Adrenal gland (tissue), 12 donors: ENCODE results near the gene OPRM1. TPM values are rescaled to one million over a fixed set of nuclear protein-coding genes. Genes with fewer than 3 reads are reported as not detected.

Experiments
- DNase-seq, 7 donors: peaks; one replicate each; pipeline ENCODE4 v3.0.0-alpha.2; 2019 to 2020
- H3K27ac ChIP-seq, 5 donors: fragments of 200-600 bp; sonication (generic) in 4 of 5; 1 replicate in 3 of 5; 2 replicates in 2 of 5; pipeline versions ENCODE4 v1.5.1 to v1.8.0; 2016 to 2020; ENCODE audit warnings: mild to moderate bottlenecking in 1 of 5
- H3K27me3 ChIP-seq: fragments of 200-600 bp; 2 replicates; pipeline ENCODE4 v1.8.0; 2021
- H3K36me3 ChIP-seq, 2 donors: fragments of 200-600 bp; replicated peaks in 1 of 2; 1 replicate in 1 of 2; 2 replicates in 1 of 2; pipeline versions ENCODE4 v1.5.1 to v1.8.0; 2018 to 2022
- H3K4me1 ChIP-seq, 2 donors: fragments of 200-600 bp; replicated peaks in 1 of 2; 1 replicate in 1 of 2; 2 replicates in 1 of 2; pipeline versions ENCODE4 v1.5.1 to v1.8.0; 2018 to 2021
- H3K4me3 ChIP-seq, 4 donors: fragments of 200-600 bp; sonication (generic) in 3 of 4; one replicate each; pipeline ENCODE4 v1.5.1; 2016 to 2018
- H3K9me3 ChIP-seq, 3 donors: fragments of 200-600 bp; sonication (generic) in 1 of 3; replicated peaks in 1 of 3; 1 replicate in 2 of 3; 2 replicates in 1 of 3; pipeline versions ENCODE4 v1.5.1 to v1.8.0; 2016 to 2021
- POLR2A ChIP-seq, 2 donors: fragments of 450-650 bp; IDR thresholded peaks; one replicate each; pipeline ENCODE4 v1.6.1; 2017; ENCODE audit warnings: antibody characterized with exemption in 2 of 2, mild to moderate bottlenecking in 2 of 2, moderate library complexity in 1 of 2
- WGBS, 4 donors: extraction: QIAGEN DNeasy Blood & Tissue Kit in 2 of 4; methylation state at CpG; one replicate each; pipeline versions ENCODE4 v1.1.5 to v1.1.7; 2013 to 2017; 5-methylcytosine and 5-hydroxymethylcytosine counted together
- intact Hi-C, 2 donors: fragments of 100-400 bp; cut with DNase I; formaldehyde crosslinking; loops; one replicate each; pipeline versions ENCODE4 v1.14.1 to v1.15.0; 2022 to 2023
- polyA plus RNA-seq, 3 donors: library from polyadenylated mRNA; stranded (reverse); fragments of 200-250 nt in 2 of 3; fragments of 350-450 nt in 1 of 3; fragmentation: Illumina TruSeq in 1 of 3; extraction: RNeasy Lipid Tissue Mini Kit (QIAGEN cat#74804) in 1 of 3; gene quantifications; one replicate each; pipeline ENCODE4 v1.2.3, GENCODE V29; 2013 to 2014
- total RNA-seq, 9 donors: library from RNA; depleted of rRNA in 4 of 9; stranded (reverse); fragments of >200 nt in 4 of 9; fragments of 120-200 nt in 1 of 9; fragmentation: NEBNext Ultra II Directional in 1 of 9; extraction: Animal tissue kit (Norgen Biotek cat#: 25700) in 1 of 9; gene quantifications; one replicate each; pipeline versions ENCODE4 v1.1.0 to v1.2.4, GENCODE V29; 2013 to 2023
- TF ChIP-seq, protein P1 (sequence below), 6 experiments: fragments of 450-650 bp in 4 of 6; fragments of 200-600 bp in 2 of 6; sonication (generic) in 1 of 6; IDR thresholded peaks; 1 replicate in 5 of 6; 2 replicates in 1 of 6; pipeline versions ENCODE4 v1.5.1 to v1.8.0; 2016 to 2021; ENCODE audit warnings: antibody characterized with exemption in 6 of 6, mild to moderate bottlenecking in 2 of 6, moderate library complexity in 1 of 6
- donor health status: healthy with polysubstance abuse.
- donor health status: Bipolar disorder and iron deficiency.
- donor health status: DM: yes; HTN: yes; CAD: no.
- donor health status: DM: no; HTN: no; CAD: no.
- donor health status: DM: no; HTN: no; CAD: no.
- donor health status: DM: yes; HTN: yes; CAD: no.

The OPRM1 gene
- total and polyA plus RNA-seq, 12 donors: 0.19 to 3.5 (median 1.0) TPM; not detected in 4

DNA sequence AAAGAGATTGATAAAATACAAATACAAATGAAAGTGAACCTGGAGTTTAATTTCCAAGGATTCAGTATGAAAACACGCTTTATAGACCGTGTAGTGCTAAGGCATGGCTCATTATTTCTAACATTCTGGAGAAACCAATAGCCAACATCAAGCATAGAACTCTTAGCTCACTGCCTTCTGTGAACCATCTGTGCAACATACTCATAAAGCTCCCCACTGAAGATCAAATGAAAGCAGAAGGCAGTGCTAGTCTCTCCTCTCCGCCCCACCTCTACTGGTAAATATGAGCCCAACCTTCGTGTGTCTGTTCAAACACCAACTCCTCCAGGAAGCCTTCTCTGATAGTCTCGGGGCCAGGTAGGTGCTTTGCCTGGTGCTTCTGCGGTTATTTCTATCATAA, 163.9 kb downstream of the OPRM1 start:
- intact Hi-C loops: no loop called here
- Histone ChIP-seq H3K36me3 (no peaks in the 10 kb centered on the region), H3K27me3 (no peaks in the 10 kb centered on the region), H3K27ac (no peak overlapping the region), H3K9me3 (no peaks in the 10 kb centered on the region), H3K4me1 (no peaks in the 10 kb centered on the region), H3K4me3 (no peak overlapping the region)
- DNase-seq: no peak
- TF ChIP-seq POLR2A (IDR thresholded peaks at IDR 0.05): no peak
- TF ChIP-seq, protein P1, sequence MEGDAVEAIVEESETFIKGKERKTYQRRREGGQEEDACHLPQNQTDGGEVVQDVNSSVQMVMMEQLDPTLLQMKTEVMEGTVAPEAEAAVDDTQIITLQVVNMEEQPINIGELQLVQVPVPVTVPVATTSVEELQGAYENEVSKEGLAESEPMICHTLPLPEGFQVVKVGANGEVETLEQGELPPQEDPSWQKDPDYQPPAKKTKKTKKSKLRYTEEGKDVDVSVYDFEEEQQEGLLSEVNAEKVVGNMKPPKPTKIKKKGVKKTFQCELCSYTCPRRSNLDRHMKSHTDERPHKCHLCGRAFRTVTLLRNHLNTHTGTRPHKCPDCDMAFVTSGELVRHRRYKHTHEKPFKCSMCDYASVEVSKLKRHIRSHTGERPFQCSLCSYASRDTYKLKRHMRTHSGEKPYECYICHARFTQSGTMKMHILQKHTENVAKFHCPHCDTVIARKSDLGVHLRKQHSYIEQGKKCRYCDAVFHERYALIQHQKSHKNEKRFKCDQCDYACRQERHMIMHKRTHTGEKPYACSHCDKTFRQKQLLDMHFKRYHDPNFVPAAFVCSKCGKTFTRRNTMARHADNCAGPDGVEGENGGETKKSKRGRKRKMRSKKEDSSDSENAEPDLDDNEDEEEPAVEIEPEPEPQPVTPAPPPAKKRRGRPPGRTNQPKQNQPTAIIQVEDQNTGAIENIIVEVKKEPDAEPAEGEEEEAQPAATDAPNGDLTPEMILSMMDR (IDR thresholded peaks at IDR 0.05): no peak
- WGBS, 4 donors: 83 to 89% (median 87%) methylated on average over 6 of the region's 6 CpGs

- WGBS, 4 donors: 90 to 96% (median 92%) methylated on average over 2 of the region's 2 CpGs
Observed at GRCh38 chr6:154206141-154206540, 167.1 kb downstream of the OPRM1 start.

DNA sequence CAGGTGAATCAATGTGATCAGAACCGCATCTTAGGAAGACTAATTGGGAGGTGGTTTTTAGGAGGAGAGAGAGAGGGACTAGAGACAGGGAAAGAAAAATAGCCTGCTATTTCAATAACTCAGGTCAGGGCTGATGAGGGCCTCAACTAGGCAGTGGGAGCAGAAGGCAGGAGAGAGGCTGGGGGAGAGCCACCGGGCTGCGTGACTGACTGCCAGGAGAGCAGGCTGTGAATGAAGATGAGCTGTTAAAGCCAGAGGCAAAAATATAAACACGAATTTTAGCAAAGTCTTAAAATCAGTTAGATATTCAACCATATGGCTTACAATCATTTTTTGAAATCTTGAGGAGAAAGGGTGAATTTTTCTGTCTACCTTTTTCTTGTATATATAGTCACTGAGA, 168.0 kb downstream of the OPRM1 start:
- H3K27ac ChIP-seq: no peak overlapping the region
- intact Hi-C loops: no loop called here
- DNase-seq: no peak
- 60 to 74% (median 69%) methylated on average over 4 of the region's 4 CpGs for whole genome bisulfite sequencing, 4 donors
- H3K36me3 ChIP-seq: no peaks in the 10 kb centered on the region
- H3K27me3 ChIP-seq: no peaks in the 10 kb centered on the region
- H3K4me1 ChIP-seq: no peaks in the 10 kb centered on the region
- no peaks in the 10 kb centered on the region for H3K9me3 ChIP-seq
- TF ChIP-seq, protein P1 (IDR thresholded peaks at IDR 0.05): no peak
- TF ChIP-seq POLR2A (IDR thresholded peaks at IDR 0.05): no peak
- H3K4me3 ChIP-seq: no peak overlapping the region

More at GRCh38 chr6:154206141-154206540, 167.1 kb downstream of the OPRM1 start:
- H3K4me1 ChIP-seq: no peaks in the 10 kb centered on the region
- no peak overlapping the region for H3K27ac ChIP-seq
- DNase-seq: no peak
- H3K4me3 ChIP-seq: no peak overlapping the region
- intact Hi-C loops: no loop called here
- H3K27me3 ChIP-seq: no peaks in the 10 kb centered on the region
- TF ChIP-seq, protein P1 (IDR thresholded peaks at IDR 0.05): no peak
- TF ChIP-seq POLR2A (IDR thresholded peaks at IDR 0.05): no peak
- H3K9me3 ChIP-seq: no peaks in the 10 kb centered on the region
- no peaks in the 10 kb centered on the region for H3K36me3 ChIP-seq

DNA sequence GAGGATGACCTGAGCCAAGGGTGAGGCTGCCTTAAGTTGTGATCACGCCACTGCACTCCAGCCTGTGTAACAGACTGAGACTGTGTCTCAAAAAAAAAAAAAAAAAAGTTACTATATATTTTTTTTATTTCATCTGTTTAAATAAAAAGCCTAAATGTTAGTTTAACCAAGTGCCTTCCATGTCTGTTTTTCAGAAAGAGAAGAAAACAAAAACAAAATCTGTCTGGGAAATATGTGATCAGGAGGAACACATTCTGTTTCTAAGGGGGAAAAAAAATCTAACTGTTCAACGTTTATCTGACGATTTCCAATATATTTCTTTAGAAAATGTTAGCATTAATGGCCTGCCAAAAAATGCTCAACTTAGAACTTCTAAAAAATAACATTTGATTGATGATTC, 170.5 kb downstream of the OPRM1 start:
- Histone ChIP-seq H3K36me3 (no peaks in the 10 kb centered on the region), H3K4me3 (no peak overlapping the region), H3K9me3 (no peaks in the 10 kb centered on the region), H3K27ac (no peak overlapping the region), H3K4me1 (no peaks in the 10 kb centered on the region), H3K27me3 (no peaks in the 10 kb centered on the region)
- no peak for DNase-seq
- intact Hi-C loops: no loop called here
- 59 to 76% (median 72%) methylated on average over 3 of the region's 3 CpGs for WGBS, 4 donors
- TF ChIP-seq, protein P1 (IDR thresholded peaks at IDR 0.05): no peak
- no peak for TF ChIP-seq POLR2A (IDR thresholded peaks at IDR 0.05)
